GM19438 (cell line): ENCODE results near the gene PUM2.

Experiments used
- ATAC-seq: cut with Tn5 transposase; IDR thresholded peaks from one replicate; pipeline ENCODE4 v1.9.1; 2021; ENCODE audit warnings: low read depth; ENCODE audit not compliant: unreplicated experiment

Gene PUM2

GRCh38 chr2:20220806-20221554 lies 129.7 kb downstream of the PUM2 start:
- ATAC-seq, result no peak

- ATAC-seq, result no peak
Measured at GRCh38 chr2:20219763-20220380, 130.8 kb downstream of the PUM2 start.

GRCh38 chr2:20218331-20219320 lies 132.0 kb downstream of the PUM2 start:
- no peak for ATAC-seq

- no peak for ATAC-seq
Measured at GRCh38 chr2:20217041-20217970, 133.3 kb downstream of the PUM2 start.

- ATAC-seq, result no peak
Measured at GRCh38 chr2:20216130-20217025, 134.3 kb downstream of the PUM2 start.

- ATAC-seq, result no peak
Measured at GRCh38 chr2:20215183-20216040, 135.2 kb downstream of the PUM2 start.

GRCh38 chr2:20214566-20215182 lies 136.0 kb downstream of the PUM2 start:
- ATAC-seq, result no peak

GRCh38 chr2:20213651-20214565 lies 136.7 kb downstream of the PUM2 start:
- no peak for ATAC-seq

- no peak for ATAC-seq
Measured at GRCh38 chr2:20212871-20213503, 137.7 kb downstream of the PUM2 start.

- peak; percentile 36 for ATAC-seq
Measured at GRCh38 chr2:20212459-20212870, 138.2 kb downstream of the PUM2 start.

- ATAC-seq, result no peak
Measured at GRCh38 chr2:20211860-20212458, 138.7 kb downstream of the PUM2 start.

GRCh38 chr2:20211420-20211819 lies 139.2 kb downstream of the PUM2 start:
- no peak for ATAC-seq

- ATAC-seq, result no peak
Measured at GRCh38 chr2:20210462-20210861, 140.2 kb downstream of the PUM2 start.

- no peak for ATAC-seq
Measured at GRCh38 chr2:20209373-20210109, 141.1 kb downstream of the PUM2 start.

GRCh38 chr2:20208476-20208859 lies 142.2 kb downstream of the PUM2 start:
- ATAC-seq, result no peak
